Astrocyte of the cerebellum (primary cell): Measurements from ENCODE around the gene NOL11.

Experiments used
- DNase-seq: peaks from one replicate; pipeline ENCODE4 v3.0.0-alpha.2; 2011; ENCODE audit warnings: low read depth
- H3K4me3 ChIP-seq: 2 replicates; pipeline ENCODE4 v1.5.1; 2011; ENCODE audit warnings: mild to moderate bottlenecking, low read depth, low read length, moderate library complexity
- CTCF ChIP-seq: IDR thresholded peaks from 2 replicates; pipeline ENCODE4 v1.5.1; 2012; ENCODE audit warnings: low read length, low read depth, moderate library complexity, mild to moderate bottlenecking; ENCODE audit errors: missing control alignments
- in situ Hi-C: cut with HindIII; loops from 2 replicates; pipeline ENCODE4 v1.10.0; 2017; ENCODE audit warnings: low sequenced_read_pairs

NOL11 gene

DNA sequence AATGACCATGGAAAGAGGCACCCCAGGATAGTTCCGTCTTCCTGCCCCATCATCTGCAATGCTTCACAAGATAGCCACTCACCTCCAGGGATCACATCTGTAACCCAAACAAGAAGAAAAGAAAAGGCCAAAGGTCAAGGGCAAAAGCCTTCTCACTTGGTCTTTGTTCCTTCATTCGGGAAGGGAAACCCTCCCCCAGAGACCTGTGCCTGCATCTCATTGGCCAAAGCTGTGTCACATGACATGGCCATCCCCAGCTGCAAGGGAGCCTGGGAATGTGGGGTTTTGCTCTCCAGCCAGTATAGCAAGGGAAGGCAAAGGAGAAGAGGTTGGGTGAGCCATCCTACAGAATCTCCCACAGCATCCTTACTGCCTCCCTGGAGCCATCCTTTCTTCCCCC, 47.9 kb downstream of the NOL11 start:
- H3K4me3 ChIP-seq, result no peak overlapping the region
- no peak for DNase-seq
- TF ChIP-seq CTCF, result no peak
- in situ Hi-C loops, result no loop called here

DNA sequence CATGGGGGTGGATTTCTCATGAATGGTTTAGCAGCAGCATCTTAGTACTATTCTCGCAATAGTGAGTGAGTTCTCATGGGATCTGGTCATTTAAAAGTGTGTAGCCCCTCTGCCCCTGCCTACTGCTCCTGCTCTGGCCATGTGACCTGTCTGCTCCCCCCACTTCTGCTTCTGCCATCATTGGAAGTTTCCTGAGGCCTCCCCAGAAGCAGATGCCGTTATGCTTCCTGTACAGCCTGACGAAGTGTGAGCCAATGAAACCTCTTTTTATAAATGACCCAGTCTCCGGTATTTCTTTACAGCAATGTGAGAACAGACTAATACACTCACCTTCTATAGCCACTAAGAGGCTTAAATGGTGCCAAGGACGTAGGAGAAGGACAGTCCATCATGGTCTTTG, 51.5 kb downstream of the NOL11 start:
- in situ Hi-C loops, result no loop called here
- H3K4me3 ChIP-seq, result no peak overlapping the region
- TF ChIP-seq CTCF, result no peak
- no peak for DNase-seq

DNA sequence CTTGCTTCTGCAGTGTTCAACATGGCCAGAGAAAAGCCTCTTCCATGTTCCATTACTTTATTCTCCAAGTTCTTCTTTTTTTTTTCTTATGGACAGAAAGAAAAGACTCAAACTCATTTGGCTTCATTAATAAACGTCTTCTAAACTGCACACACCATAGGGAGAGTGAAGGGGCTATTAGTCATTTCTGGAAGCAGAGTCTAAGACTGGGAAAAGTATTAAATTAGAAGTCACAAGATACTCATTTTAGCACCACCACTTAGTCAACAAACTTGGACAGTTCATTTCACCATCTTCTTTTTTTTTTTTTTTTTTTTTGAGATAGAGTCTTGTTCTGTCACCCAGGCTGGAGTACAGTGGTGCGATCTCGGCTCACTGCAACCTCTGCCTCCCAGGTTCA, 52.8 kb downstream of the NOL11 start:
- no peak for TF ChIP-seq CTCF
- in situ Hi-C loops, result no loop called here
- H3K4me3 ChIP-seq, result no peak overlapping the region
- DNase-seq, result no peak

DNA sequence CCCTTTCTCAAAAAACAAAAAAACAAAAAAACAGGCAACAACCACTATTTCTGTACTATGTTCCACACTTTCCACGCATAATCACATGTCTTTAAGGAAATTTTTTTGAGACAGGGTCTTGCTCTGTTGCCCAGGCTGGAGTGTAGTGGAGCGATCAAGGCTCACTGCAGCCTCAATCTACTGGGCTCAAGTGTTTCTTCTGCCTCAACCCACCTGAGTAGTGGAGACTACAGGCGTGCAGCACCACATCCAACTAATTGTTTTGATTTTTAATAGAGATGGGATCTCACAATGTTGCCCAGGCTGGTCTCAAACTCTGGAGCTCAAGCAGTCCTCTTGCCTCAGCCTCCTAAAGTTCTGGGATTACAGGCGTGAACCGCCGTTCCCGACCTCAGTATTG, 54.9 kb downstream of the NOL11 start:
- H3K4me3 ChIP-seq, result no peak overlapping the region
- no peak for DNase-seq
- TF ChIP-seq CTCF, result no peak
- in situ Hi-C loops, result no loop called here

- in situ Hi-C loops, result no loop called here
- no peak for TF ChIP-seq CTCF
- H3K4me3 ChIP-seq, result no peak overlapping the region
- no peak for DNase-seq
Measured at GRCh38 chr17:67773246-67773645, 55.5 kb downstream of the NOL11 start.

GRCh38 chr17:67779098-67779672, 61.4 kb downstream of the NOL11 start:
- in situ Hi-C loops, result no loop called here
- H3K4me3 ChIP-seq, result no peak overlapping the region
- peak; percentile 56 for TF ChIP-seq CTCF
- DNase-seq, result peak; percentile 42
